SU-DHL-6 (cell line): ENCODE results near the gene TJP1.

Experiments
- CTCF ChIP-seq: fragments of 200-600 bp; sonication (generic); IDR thresholded peaks from one replicate; pipeline ENCODE4 v1.5.1; 2017; ENCODE audit warnings: antibody characterized with exemption, mild to moderate bottlenecking, low read length, moderate library complexity; ENCODE audit not compliant: insufficient read depth, poor library complexity, severe bottlenecking
- EZH2phosphoT487 ChIP-seq: fragments of 200-600 bp; sonication (generic), shearing (Covaris generic); conservative IDR thresholded peaks from 2 replicates; pipeline ENCODE4 v1.6.1; 2018; ENCODE audit warnings: mild to moderate bottlenecking, antibody characterized with exemption, low read length, moderate library complexity, mixed read lengths

- TF ChIP-seq CTCF (no peak), EZH2phosphoT487 (no peak)
Observed at GRCh38 chr15:29670998-29671981, 151.0 kb downstream of the TJP1 start.
